IPS DF 19.7 (cell line): ENCODE results near the gene AGBL5.
A peak's percentile ranks its signal among the peaks of the same experiment; 100 is the strongest.

Experiments used
- DNase-seq: peaks from one replicate; pipeline ENCODE4 v3.0.0-alpha.2; 2013; ENCODE audit warnings: low read depth, low spot score

The AGBL5 gene, protein sequence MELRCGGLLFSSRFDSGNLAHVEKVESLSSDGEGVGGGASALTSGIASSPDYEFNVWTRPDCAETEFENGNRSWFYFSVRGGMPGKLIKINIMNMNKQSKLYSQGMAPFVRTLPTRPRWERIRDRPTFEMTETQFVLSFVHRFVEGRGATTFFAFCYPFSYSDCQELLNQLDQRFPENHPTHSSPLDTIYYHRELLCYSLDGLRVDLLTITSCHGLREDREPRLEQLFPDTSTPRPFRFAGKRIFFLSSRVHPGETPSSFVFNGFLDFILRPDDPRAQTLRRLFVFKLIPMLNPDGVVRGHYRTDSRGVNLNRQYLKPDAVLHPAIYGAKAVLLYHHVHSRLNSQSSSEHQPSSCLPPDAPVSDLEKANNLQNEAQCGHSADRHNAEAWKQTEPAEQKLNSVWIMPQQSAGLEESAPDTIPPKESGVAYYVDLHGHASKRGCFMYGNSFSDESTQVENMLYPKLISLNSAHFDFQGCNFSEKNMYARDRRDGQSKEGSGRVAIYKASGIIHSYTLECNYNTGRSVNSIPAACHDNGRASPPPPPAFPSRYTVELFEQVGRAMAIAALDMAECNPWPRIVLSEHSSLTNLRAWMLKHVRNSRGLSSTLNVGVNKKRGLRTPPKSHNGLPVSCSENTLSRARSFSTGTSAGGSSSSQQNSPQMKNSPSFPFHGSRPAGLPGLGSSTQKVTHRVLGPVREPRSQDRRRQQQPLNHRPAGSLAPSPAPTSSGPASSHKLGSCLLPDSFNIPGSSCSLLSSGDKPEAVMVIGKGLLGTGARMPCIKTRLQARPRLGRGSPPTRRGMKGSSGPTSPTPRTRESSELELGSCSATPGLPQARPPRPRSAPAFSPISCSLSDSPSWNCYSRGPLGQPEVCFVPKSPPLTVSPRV

GRCh38 chr2:27050996-27051901, at the start of gene AGBL5:
AGBL5 (plus strand) TSS chr2:27051668; CDS start chr2:27052959, 1,291 bp downstream.
- no peak for DNase-seq

- no peak for DNase-seq
These were observed 49.5 kb upstream of the AGBL5 start for GRCh38 chr2:27001950-27002349.

DNA sequence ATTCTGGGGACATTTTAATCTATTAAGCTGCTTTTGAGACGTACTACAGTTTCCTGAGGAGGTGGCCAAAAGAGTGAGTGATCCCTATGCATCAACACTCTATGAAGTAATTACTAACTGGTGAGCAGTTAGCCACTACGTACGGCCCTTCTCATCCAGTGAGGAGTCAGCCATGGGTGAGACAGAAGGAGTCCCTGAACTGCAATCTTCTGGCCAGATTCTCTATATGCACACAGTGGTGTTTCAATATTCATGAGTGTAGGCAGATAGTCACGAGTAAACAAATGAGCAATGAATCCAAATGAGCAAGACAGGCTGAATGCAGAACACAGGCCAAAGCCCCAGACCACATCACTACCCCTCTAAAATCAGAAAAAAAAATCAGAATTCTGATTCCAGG, 48.5 kb upstream of the AGBL5 start:
- no peak for DNase-seq

DNA sequence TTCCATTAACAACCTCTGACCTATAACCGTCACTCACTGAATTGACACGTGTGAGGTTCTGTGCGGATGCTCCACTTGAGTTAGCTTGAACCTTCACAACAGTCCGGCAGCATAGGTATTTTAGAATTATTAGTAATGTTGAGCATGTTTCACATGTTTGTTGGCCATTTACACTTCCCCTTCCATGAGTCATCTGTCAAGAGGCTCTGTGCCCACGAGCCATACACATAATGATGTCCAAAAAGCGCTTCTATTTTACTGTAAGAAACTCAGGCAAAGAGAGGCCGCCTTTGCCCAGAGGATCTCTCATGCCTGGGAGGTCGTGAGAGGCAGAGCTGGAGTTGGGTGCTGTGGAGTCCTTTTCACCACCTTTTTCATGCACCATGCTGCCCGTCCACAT, 47.6 kb upstream of the AGBL5 start:
- no peak for DNase-seq

DNA sequence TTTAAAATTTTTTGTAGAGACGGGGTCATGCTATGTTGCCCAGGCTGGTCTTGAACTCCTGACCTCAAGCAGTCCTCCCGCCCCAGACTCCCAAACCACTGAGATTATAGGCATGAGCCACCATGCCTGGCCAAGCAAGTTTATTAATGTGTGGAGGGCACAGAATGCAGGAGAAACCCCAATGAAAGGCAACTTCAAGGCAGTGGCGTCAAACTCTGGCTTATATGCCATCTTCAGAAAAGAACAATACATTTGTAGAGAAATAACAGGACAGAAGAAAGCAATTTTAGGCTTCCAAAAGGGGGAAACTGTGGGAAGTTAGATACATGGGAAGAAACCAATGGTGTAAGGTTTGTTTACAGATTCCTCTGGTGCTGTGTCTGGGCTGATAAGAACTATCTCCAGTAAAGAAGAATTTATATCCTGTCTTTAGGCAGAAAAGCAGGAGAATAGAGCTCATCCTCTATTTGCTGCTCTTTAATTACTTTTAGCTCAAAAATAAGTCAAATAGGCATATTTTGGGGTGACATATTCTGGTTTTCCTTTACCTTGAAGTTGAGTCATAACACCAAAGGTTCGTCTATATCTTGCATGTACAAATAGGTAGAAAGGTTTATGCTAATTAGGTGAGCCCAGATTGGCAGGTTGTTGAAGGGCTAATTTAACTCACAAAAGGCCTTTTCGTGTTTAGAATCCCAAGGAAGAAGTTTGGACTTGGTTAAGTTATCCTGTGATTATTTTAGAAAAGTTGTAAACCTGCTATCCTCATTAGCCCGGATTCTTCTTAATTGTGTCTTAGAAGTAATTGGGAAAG, 44.7 kb upstream of the AGBL5 start:
- no peak for DNase-seq

DNA sequence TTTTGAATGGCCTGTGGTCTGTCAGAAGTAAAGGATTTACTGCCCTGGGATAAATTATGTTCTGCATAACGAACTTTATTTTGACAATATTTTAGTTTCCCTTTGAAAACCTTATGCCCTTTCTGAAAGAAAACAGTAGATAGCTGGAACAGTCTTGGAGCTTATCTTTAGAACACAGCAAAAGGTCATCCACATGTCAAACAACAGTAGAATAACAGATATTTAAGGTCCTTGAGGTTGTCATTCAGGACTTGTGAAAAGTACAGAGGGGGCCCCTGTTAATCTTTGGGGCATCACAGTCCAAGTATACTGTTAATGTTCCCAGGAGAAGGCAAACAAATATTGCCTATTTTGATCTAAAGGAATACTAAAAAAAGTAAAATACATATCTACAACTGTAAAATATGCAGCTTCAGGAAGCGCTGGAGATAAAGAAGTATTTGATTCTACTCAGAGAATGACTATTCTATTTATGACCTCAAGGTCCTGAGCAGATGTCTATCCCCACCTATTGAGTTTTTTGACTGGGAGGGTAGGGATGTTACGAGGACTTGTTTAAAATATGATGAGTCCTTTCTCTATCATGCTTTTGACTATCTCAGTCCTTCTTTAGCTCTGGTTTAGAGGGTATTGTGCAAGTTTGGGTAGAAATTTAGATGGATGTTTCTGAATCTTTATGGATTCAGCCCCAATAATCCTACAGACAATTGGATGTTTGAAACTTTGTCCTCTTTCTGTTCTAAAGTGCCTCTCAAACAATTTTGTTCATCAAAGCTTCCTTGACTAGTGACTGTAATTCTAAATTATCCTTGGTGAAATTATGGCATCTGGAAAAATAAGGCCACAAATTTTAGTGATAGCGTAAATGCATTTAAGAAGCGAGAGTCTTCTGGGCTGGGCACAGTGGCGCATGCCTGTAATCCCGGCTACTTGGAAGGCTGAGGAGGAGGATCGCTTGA, 43.8 kb upstream of the AGBL5 start:
- no peak for DNase-seq

DNA sequence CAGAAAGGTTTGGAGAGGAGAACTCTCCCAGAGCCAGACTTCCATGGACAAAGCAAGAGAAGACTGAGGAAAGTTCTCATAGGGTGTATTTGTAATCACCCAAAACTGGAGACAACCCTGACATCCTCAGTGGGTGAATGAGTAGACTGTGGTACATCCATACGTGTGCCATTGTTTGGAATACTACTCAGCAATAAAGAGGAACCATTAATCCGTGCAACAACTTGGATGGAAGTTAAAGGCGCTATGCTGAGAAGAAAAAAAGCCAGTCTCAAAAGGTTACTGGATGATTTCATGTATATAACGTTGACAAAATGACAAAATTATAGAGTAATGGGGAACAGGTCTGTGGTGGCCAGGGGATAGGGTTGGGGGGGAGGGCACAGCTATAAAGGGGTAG, 42.8 kb upstream of the AGBL5 start:
- DNase-seq: no peak

- DNase-seq: no peak
These were observed 42.4 kb upstream of the AGBL5 start for GRCh38 chr2:27009083-27009482.

DNA sequence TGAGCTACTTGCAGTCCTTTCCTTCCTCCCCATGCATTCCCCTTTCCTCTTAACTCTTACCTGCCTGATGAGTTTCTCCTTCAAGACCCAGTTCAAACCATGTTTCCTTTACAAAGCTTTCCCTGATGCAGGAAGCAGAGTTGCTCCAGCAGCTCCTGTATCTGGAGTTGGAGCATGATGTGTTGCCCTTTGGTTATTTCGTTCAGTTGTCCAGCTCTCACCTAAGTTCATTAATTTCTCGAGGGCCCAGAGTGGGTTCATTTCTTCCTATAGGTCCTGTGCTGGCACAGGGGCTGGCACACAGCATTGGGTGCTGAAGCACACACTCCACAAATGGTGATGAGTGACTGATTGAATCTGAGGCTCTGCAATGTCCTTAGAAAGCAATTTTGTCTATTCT, 41.8 kb upstream of the AGBL5 start:
- DNase-seq: no peak

- DNase-seq: no peak
These were observed 41.3 kb upstream of the AGBL5 start for GRCh38 chr2:27010139-27010538.

GRCh38 chr2:27013738-27014137, 37.7 kb upstream of the AGBL5 start:
- DNase-seq: no peak

DNA sequence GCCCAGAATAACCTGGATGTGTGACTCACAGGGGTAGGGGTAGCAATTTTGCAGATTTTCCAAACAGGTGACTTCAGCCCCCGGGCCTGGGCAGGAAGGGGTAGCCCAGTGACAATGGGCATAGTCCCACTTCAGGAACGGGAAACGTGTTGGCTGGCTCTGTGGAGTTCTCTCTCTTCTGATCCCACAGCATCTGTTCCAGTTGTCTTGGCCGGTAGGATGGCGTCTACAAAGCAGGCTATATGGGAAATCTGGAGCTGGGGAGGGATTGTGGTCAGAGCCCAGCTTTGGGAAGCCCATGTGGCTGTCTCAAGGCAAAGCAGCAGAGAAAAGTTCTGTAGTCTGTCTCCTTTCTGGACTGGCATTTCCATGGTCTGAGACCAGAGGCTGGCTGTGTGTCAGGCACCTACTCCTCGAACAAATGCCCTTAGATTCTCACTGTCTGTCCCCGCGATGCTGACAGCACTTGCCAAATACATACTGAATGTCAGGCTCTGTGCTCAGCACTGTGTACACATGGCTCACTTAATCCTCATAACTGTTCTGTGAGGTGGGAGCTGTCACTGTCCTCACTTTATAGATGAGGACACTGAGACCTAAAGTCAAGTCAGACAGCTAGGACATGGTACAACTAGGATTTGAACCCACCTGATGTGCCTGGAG, 36.6 kb upstream of the AGBL5 start:
- no peak for DNase-seq

DNA sequence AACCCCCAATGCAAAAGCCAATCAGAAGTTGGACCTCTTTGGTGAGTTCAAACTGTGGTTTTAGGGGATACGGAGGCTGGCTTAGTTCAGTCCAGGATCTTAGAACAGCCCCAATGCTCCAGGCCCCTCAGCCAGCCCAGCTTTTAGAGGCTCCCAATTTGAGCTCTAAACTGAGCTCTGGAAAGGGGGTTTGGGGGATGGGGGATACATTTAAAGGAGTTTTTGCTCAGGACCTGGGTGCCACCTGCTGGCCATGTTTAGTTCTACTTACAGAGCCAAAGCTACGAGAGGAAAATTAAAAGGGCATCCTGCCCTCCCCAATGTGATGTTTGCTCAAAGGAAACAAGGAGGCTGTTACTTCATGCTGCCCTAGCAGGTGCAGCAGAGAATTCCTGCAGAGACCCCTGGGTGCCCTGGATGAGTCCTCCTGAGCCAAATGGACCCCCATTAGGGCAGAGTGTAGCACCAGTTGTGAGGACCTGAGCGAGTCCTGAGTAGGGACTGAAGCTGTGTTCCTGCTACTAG, 34.6 kb upstream of the AGBL5 start:
- DNase-seq: peak; percentile 80

DNA sequence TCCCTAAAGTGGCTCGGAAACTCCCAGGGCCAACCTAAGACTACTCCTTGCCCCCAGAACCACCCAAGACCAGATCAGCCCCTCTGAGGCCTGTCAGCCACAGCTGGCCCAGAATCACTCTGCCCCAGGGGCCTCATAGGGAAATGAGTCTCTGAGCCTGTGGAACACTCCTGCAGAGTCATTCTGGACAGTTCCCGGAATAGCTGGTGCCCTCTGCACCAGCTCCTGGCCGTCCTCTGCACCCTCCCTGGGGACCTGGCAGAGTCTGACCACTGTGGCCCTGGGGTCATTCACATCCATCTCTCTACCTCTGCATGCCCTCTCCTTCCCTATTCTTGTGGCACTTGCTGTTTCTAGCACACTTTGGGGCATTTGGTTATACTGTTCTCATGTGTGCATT, 33.3 kb upstream of the AGBL5 start:
- no peak for DNase-seq

DNA sequence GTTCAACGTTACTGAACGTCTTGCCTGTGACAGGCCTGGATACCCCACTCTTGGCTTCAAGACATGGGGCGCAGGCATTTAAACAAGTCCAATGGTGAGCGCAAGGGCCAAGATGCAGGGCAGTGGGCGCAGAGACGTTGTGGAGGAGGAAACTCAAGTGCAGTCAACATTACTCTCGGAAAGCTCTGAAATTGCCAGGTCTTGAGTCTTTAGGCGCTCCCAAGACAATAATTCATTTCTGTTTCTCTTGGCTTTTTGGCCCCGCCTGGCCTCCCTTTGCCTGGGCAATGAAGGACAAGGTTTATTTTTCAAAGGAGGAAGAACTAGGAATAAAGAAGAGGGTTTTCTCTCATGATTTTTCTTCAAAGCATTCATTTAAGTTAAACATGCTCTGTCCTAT, 32.0 kb upstream of the AGBL5 start:
- no peak for DNase-seq

- DNase-seq: no peak
These were observed 31.3 kb upstream of the AGBL5 start for GRCh38 chr2:27019931-27020855.

GRCh38 chr2:27021253-27022049, 30.0 kb upstream of the AGBL5 start:
- DNase-seq: no peak
